OCI-LY1 (cell line): ENCODE data around the gene LCN12.

Experiments
- CTCF ChIP-seq: fragments of 200-600 bp; sonication (generic), shearing (Covaris generic); IDR thresholded peaks from 2 replicates; pipeline ENCODE4 v1.5.1; 2017; ENCODE audit warnings: mild to moderate bottlenecking, antibody characterized with exemption, low read length, moderate library complexity, mixed read lengths
- EZH2 ChIP-seq: fragments of 200-600 bp; sonication (generic), shearing (Covaris generic); IDR thresholded peaks from 2 replicates; pipeline ENCODE4 v1.8.0; 2017; ENCODE audit warnings: borderline replicate concordance, mixed run types, mild to moderate bottlenecking, antibody characterized with exemption, low read length, moderate library complexity, mixed read lengths

GRCh38 chr9:137002646-137003041 lies 50.6 kb downstream of the LCN12 start:
- TF ChIP-seq CTCF: no peak
- TF ChIP-seq EZH2: no peak
